COLO829 (cell line): ENCODE measurements around the gene WDR89.
"Not testable (repeated sequence)": the region's sequence is repeated elsewhere in the genome, so short reads cannot be mapped to it uniquely, and the experiment has no call there.

Source experiments
- DNase-seq: peaks from one replicate; pipeline ENCODE4 v3.0.0; 2012; ENCODE audit warnings: low spot score

The WDR89 gene

GRCh38 chr14:63596998-63597658, 44.5 kb downstream of the WDR89 start:
- DNase-seq = no peak

DNA sequence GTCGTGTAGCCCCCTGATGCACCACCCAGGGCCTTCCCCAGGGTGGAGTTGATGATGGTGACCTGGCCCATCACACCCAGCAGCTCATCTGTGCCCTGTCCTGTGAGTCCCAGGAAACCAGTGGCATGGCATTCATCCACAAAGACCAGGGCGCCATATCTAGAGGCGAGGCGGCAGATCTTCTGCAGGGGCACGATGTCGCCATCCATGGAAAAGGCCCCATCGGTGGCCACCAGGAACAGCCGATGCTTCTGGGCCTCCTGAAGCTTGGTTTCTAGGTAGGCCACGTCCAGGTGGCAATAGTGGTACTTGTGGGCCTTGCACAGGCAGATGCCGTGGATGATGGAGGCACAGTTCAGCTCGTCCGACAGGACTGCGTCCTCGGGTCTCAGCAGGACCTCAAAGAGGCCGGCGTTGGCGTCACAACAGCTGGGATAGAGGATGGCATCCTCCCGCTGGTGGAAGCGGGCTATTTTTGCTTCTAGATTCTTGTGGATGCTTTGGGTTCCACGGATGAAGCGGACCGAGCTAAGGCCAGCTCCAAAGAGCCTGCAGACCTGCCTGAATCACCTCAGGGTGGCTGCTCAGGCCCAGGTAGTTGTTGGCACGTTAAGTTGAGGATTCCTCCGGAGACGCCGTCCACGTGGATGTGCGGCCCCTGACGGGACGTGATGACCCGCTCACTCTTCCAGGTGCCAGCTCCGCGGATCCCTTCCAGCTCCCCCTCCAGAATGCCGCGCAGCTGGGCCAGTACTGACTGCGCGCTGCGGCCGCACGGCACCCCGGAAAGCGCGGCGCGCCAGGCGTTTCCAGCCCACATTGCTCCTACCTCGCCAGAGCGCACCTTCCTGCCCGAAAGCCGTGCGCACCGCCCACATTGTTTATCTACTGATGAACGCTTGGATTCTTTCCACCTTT, 47.0 kb downstream of the WDR89 start:
- no peak for DNase-seq

DNA sequence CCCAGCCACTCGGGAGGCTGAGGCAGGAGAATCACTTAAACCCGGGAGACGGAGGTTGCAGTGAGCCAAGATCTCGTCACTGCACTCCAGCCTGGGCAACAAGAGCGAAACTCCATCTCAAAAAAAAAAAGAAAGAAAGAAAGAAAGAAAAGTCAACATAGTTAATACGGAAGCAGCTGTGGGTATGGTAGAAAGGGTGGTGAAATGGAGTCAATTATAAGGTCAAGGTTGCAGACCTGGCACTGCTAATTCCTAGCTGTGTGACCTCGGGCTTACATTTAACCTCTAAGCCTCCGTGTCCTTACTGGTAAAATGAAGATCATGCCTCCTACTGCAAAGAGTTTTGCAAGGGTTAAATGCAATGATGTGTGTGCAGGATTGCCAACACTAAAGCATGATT, 58.6 kb downstream of the WDR89 start:
- DNase-seq = not testable (repeated sequence)

- no peak for DNase-seq
These were observed 60.2 kb downstream of the WDR89 start for GRCh38 chr14:63581491-63581890.

GRCh38 chr14:63578300-63578699, 63.4 kb downstream of the WDR89 start:
- no peak for DNase-seq

GRCh38 chr14:63573581-63573980, 68.1 kb downstream of the WDR89 start:
- DNase-seq = peak; percentile 38

GRCh38 chr14:63565448-63565847, 76.2 kb downstream of the WDR89 start:
- DNase-seq = no peak

- no peak for DNase-seq
These were observed 77.4 kb downstream of the WDR89 start for GRCh38 chr14:63564318-63564717.

DNA sequence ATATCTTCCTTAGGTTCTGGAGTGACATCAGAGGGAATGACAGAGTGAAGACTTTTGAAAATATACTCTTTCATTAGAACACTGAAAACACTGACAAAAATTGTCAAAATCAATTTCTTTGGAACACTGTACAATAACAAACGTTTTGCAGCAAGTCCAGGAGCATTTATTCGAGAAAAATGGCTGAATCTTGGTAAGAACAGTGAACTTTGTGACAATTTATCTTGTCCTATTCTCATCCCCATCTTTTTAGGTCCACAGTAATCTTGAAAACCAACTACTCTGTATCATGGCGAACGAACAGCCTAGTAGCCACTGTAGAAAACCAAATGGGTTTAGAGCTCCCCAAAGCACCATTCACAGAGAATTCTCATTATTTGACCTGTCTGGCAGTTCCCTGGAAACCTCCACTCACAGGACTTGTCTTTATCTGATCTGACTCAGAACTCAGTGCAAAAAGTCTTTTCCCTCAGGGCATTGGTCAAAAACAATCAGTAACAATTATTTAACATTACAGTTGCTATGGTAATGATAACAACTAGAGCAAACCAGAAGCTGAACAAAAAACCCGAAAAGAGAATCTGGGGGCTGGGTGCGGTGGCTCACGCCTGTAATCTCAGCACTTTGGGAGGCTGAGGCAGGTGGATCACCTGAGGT, 78.2 kb downstream of the WDR89 start:
- peak; percentile 88 for DNase-seq

DNA sequence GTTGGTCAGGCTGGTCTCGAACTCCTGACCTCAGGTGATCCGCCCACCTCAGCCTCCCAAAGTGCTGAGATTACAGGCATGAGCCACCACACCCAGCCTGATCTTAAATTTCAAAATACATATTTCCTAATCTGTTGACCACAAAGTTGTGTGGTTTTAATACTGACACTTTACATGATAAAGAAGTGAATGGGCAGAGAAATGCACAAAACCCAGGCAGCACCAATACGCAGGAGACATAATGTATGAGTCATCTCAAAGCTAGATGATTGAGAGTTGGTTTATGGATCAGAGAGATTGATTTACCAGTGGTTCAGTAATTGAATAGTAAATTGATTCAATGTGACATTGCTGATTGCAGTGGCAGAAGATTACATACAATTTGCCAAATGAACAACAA, 79.3 kb downstream of the WDR89 start:
- DNase-seq = no peak

- DNase-seq = no peak
These were observed 86.1 kb downstream of the WDR89 start for GRCh38 chr14:63555572-63555971.

DNA sequence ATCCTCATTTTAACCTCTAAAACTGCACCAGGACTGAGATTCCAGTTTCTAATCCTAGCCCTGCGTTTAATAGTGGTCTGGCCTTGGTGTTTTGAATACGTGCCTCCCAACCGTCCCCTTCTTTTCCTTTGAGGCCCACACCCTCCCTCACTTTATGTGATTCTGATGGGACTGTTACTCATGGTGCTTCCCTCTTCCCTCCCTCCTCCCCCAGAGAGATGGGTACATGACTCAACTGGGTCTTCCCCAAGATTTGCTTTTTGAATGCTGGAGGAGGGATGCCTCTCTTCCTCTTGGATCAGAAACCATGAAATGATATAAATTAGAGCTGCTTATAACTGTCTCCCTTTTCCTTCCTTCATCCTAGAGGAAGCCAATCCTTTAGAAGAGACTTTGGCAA, 90.3 kb downstream of the WDR89 start:
- no peak for DNase-seq

DNA sequence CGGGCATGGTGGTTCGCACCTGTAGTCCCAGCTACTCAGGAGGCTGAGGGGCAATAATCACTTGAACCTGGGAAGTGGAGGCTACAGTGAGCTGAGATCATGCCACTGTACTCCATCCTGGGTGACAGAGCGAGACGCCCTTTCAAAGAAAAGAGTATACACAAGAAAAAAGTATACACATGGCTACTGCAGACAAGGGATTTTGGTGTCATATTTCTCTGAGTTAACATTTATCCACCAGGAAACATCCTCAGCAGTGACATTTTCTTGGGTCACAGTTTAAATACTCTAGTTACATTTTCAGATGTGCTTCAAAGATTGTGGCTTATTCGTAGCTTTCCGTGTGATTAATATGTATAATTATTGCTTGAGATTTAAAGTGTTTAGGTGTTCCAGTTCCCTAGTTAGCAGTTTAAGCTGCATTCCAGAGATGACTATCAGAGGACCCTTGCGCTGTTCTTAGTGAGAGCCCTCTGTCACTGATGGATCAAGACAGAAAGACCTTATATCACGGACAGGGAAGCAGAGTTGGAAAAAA, 93.8 kb downstream of the WDR89 start:
- no peak for DNase-seq
